ENCODE measurements around the gene COPS3.

COPS3 gene

DNA sequence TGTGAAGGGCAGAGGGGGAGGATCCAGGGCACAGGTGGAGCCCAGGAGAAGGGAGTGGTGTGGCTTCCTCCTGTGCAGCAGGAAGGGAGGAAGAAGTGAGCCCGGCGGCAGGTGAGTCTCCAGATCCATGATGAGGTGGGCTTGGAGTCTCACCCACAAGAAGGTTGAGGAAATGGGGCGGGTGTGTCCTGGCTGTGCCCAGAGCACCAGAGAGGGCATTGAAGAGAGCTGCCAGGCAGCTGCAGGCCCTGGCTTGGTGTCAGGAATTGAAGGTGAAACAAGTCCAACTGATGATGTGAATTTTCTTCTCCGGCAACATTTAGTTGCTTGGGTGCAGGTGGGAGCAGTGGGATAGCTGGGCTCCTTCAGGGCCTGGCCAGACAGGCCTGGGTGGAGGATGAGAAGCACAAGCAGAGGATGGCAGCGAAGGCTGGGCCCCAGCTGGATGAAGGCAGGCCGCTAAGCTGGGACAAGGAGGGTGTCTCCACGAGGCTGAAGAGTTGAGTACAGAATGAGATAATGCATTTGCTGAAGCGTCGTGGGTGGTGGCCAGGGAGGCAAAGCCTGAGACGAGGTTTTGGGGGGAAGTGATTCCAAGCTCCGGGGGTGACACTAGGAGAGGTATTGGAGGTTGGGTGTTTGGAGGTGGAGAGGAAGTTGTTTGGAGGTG, 40.4 kb upstream of the COPS3 start:
- no peak overlapping the region for H3K4me3 ChIP-seq (replicated peaks; ENCODE audit: insufficient read depth, low read length)
- DNase-seq (ENCODE audit: low read depth in 1 of 2, low spot score in 1 of 2): no peak
- H3K27me3 ChIP-seq (ENCODE audit: insufficient read depth, poor library complexity, severe bottlenecking): no peaks in the 10 kb centered on the region
- TF ChIP-seq, protein P1, sequence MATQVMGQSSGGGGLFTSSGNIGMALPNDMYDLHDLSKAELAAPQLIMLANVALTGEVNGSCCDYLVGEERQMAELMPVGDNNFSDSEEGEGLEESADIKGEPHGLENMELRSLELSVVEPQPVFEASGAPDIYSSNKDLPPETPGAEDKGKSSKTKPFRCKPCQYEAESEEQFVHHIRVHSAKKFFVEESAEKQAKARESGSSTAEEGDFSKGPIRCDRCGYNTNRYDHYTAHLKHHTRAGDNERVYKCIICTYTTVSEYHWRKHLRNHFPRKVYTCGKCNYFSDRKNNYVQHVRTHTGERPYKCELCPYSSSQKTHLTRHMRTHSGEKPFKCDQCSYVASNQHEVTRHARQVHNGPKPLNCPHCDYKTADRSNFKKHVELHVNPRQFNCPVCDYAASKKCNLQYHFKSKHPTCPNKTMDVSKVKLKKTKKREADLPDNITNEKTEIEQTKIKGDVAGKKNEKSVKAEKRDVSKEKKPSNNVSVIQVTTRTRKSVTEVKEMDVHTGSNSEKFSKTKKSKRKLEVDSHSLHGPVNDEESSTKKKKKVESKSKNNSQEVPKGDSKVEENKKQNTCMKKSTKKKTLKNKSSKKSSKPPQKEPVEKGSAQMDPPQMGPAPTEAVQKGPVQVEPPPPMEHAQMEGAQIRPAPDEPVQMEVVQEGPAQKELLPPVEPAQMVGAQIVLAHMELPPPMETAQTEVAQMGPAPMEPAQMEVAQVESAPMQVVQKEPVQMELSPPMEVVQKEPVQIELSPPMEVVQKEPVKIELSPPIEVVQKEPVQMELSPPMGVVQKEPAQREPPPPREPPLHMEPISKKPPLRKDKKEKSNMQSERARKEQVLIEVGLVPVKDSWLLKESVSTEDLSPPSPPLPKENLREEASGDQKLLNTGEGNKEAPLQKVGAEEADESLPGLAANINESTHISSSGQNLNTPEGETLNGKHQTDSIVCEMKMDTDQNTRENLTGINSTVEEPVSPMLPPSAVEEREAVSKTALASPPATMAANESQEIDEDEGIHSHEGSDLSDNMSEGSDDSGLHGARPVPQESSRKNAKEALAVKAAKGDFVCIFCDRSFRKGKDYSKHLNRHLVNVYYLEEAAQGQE (IDR thresholded peaks at IDR 0.05; ENCODE audit: insufficient replicate concordance, low read depth): no peak
- TF ChIP-seq, protein P2, sequence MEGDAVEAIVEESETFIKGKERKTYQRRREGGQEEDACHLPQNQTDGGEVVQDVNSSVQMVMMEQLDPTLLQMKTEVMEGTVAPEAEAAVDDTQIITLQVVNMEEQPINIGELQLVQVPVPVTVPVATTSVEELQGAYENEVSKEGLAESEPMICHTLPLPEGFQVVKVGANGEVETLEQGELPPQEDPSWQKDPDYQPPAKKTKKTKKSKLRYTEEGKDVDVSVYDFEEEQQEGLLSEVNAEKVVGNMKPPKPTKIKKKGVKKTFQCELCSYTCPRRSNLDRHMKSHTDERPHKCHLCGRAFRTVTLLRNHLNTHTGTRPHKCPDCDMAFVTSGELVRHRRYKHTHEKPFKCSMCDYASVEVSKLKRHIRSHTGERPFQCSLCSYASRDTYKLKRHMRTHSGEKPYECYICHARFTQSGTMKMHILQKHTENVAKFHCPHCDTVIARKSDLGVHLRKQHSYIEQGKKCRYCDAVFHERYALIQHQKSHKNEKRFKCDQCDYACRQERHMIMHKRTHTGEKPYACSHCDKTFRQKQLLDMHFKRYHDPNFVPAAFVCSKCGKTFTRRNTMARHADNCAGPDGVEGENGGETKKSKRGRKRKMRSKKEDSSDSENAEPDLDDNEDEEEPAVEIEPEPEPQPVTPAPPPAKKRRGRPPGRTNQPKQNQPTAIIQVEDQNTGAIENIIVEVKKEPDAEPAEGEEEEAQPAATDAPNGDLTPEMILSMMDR (IDR thresholded peaks at IDR 0.05; ENCODE audit: insufficient read depth, low read length): no peak
- H3K27ac ChIP-seq (replicated peaks): no peak overlapping the region

DNA sequence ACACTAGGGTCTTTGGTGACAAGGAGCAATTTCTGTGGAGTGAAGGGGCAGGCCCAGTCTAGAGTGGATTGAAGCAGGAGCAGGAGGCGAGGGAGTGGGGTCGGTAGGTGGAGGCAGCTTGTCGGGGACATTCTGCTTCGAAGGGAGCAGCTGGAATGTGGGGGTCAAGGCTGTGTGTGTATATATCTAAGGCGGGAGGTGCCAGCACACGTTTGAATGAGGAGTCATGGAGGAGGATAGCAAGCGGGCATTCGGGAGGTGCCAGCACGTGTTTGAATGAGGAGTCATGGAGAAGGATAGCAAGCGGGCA, 39.8 kb upstream of the COPS3 start:
- TF ChIP-seq GABPA (IDR thresholded peaks at IDR 0.05; ENCODE audit: low read depth) (no peak), POLR2AphosphoS5 (IDR thresholded peaks at IDR 0.05; ENCODE audit: low read depth) (no peak), SPI1 (IDR thresholded peaks at IDR 0.05; ENCODE audit: borderline replicate concordance, low read depth) (no peak)
- TF ChIP-seq, protein P1 (IDR thresholded peaks at IDR 0.05; ENCODE audit: insufficient replicate concordance, low read depth): no peak
- TF ChIP-seq, protein P2 (IDR thresholded peaks at IDR 0.05; ENCODE audit: insufficient read depth, low read length): no peak
- no peaks in the 10 kb centered on the region for H3K27me3 ChIP-seq (ENCODE audit: insufficient read depth, poor library complexity, severe bottlenecking)
- no peak overlapping the region for H3K4me3 ChIP-seq (replicated peaks; ENCODE audit: insufficient read depth, low read length)
- no peak for DNase-seq (ENCODE audit: low read depth in 1 of 2, low spot score in 1 of 2)
- no peak overlapping the region for H3K27ac ChIP-seq (replicated peaks)

DNA sequence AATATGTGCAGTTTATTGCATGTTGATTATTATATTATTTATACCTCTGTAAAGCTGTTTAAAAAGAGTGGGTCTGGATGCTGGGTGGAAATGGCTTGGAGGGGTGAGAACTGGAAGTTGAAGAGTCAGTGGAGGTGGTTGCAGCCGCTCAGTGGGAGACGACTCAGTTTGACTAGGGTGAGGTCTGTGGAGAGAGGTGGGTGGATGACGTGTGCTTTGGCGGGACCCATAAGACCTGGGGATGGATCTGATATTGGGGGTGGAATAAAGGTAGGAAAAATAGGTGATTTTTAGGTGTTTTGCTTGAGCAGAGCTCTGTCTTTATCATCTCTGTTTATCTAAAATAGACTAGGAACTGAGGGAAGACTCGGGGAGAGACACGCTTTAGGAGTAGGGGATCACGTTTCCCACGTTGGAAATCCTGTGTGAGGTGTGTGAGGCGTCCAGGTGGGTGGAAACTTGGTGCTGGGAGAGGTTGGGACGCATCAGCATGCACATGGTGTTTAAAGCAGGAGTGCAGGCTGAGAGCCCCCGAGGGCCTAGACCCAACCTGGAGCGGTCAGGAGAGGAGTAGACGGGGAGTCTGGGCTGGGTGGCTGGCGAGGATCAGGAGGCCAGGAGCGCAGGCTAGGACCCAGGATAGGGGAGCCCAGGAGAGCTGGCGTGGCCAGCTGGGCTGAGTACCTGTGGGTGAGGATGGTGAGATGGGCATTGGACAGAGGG, 39.3 kb upstream of the COPS3 start:
- H3K4me3 ChIP-seq (replicated peaks; ENCODE audit: insufficient read depth, low read length): no peak overlapping the region
- no peak for DNase-seq (ENCODE audit: low read depth in 1 of 2, low spot score in 1 of 2)
- TF ChIP-seq SPI1 (IDR thresholded peaks at IDR 0.05; ENCODE audit: borderline replicate concordance, low read depth) (no peak), POLR2AphosphoS5 (IDR thresholded peaks at IDR 0.05; ENCODE audit: low read depth) (no peak), GABPA (IDR thresholded peaks at IDR 0.05; ENCODE audit: low read depth) (no peak)
- TF ChIP-seq, protein P2 (IDR thresholded peaks at IDR 0.05; ENCODE audit: insufficient read depth, low read length): no peak
- TF ChIP-seq, protein P1 (IDR thresholded peaks at IDR 0.05; ENCODE audit: insufficient replicate concordance, low read depth): no peak
- no peaks in the 10 kb centered on the region for H3K27me3 ChIP-seq (ENCODE audit: insufficient read depth, poor library complexity, severe bottlenecking)
- H3K27ac ChIP-seq (replicated peaks): no peak overlapping the region

All from HL-60 (cell line).